Fibroblast of skin of left biceps (primary cell): ENCODE results near the gene PPFIBP2.

Source experiments
- DNase-seq, 2 experiments: peaks; one replicate each; pipeline ENCODE4 v3.0.0-alpha.2; 2013; ENCODE audit warnings: low read depth in 2 of 2

The PPFIBP2 gene

GRCh38 chr11:7525424-7525823, 11.6 kb downstream of the PPFIBP2 start:
- DNase-seq: no peak

DNA sequence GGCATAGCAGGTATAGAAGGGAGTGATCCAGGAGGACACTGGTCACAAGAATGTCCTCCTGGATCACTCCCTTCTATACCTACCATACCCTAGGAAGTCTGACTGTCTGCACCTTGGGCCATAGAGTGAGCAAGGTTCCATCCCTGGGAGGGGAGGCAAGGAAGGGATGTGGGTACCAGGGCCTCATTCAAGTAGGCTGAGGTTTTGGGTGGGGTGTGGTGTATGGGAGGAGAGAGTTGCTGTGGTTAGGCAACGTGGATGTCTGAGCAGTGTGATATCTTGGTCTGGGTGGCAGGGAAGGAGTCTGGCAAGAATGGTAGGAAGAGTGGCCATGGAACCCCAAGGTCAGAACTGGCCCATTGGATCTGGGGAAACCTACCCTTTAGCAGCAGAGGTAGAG, 13.2 kb downstream of the PPFIBP2 start:
- DNase-seq: no peak

DNA sequence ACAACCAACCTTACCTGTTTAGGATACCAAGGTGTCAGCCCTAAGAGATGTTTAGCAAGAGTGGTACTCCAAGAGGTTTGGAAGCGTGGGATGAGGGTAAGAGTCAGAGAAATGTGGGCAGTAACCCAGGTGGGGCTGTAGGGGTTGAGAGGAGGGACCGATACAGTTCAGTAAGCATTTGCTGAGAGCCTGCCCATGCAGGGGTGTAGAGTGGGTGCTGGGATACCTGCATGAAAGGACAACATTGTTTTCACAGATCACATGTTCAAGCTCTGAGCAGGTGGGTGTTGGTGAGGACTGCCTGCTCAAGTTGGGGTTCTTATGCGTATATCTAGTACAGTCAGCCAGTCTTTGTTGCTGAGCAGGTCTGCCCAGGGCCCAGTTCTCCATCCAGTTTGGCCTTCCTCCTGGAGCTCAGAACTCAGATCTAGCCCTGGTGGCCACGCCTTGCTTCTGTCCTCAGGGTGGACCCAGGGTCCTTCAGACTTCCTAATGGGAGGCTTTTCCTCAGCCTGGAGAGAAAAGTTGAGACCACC, 14.8 kb downstream of the PPFIBP2 start:
- DNase-seq: no peak

- no peak for DNase-seq
These were observed 16.3 kb downstream of the PPFIBP2 start for GRCh38 chr11:7530013-7530640.

GRCh38 chr11:7531011-7531410, 17.2 kb downstream of the PPFIBP2 start:
- no peak for DNase-seq

- DNase-seq: no peak
These were observed 18.8 kb downstream of the PPFIBP2 start for GRCh38 chr11:7532405-7533145.

- DNase-seq: no peak
These were observed 19.6 kb downstream of the PPFIBP2 start for GRCh38 chr11:7533199-7534041.

- DNase-seq: no peak
These were observed 20.2 kb downstream of the PPFIBP2 start for GRCh38 chr11:7534042-7534378.

DNA sequence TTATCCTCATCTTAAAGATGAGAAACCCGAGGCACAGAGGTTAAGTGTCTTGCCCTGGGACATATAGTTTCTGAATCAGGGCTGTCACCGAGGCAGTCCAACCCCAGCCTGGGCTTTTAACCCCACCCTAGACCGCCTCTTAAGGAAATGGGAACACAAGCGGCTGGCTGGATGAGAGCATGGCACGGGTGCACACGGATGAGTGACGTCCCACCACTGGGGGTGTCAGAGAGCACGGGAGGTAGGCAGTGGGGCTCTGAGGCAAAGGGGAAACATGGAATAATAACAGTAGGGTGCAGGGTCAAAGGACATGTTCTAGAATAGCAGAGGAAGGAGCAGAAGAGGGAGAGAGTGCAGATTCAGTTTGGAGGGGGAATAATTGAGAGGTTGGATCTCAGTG, 22.3 kb downstream of the PPFIBP2 start:
- DNase-seq: no peak

DNA sequence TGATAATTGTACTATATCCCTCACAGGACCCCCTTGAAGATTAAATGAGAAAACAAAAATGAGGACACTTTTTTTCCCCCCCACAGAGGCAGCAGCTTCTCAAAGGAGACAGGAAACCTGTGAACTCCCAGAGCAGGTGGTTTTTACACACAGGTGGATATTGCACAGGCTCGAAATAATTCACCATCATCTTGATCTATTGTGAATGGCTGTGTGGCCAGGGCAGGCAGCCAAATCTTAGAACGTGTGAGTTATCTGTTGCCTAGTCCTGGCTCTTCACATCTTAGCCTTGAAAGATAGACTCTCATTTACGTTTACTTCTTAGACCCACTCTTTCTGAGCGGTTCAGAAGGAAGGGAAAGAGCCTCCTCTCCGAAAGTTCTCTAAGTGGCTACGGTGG, 23.5 kb downstream of the PPFIBP2 start:
- no peak for DNase-seq

- DNase-seq: no peak
These were observed 24.2 kb downstream of the PPFIBP2 start for GRCh38 chr11:7538031-7538430.

- DNase-seq: no peak
These were observed 25.0 kb downstream of the PPFIBP2 start for GRCh38 chr11:7538466-7539454.

GRCh38 chr11:7540830-7541555, 27.2 kb downstream of the PPFIBP2 start:
- no peak for DNase-seq

DNA sequence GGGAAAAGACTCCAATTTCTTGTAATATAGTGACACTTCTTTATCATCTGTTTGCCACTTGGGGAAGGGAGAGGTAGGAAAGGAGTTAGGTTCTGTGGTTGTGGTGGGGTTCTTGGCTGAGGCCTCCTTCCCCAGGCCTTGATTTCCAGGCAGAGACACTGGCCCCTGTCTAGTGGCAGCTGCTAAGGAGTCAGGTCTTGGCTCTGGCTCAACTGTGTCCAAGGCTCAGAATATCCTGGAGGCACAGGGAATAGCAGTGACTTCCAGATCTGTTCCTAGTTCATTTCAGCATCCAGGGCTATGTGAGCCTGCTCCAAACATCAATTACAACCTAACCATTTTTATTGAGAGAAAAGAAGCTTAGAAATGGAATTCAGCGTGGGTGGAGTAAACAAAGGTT, 29.5 kb downstream of the PPFIBP2 start:
- no peak for DNase-seq

- no peak for DNase-seq
These were observed 30.2 kb downstream of the PPFIBP2 start for GRCh38 chr11:7544021-7544420.

- DNase-seq: no peak
These were observed 31.8 kb downstream of the PPFIBP2 start for GRCh38 chr11:7545611-7546010.

GRCh38 chr11:7546324-7546791, 32.6 kb downstream of the PPFIBP2 start:
- no peak for DNase-seq

DNA sequence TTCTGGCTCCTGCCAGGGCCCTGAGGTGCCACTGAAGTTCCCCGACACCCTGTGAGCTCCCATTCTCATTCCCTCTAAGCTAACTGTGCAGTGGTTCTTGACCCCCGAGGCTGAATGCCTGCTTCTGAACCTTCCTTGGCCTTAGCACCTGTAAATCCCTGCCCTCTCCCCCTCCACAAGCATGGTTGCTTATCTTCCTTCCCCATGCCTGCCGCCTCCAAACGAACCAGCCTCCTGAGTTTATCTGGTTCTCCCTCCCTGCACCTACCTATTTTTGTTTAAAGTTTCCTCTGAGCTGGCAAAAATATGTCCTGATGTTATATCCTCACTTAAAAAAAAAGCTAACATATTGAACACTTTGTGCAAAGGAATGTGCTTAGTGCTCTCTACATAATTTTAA, 33.9 kb downstream of the PPFIBP2 start:
- no peak for DNase-seq

DNA sequence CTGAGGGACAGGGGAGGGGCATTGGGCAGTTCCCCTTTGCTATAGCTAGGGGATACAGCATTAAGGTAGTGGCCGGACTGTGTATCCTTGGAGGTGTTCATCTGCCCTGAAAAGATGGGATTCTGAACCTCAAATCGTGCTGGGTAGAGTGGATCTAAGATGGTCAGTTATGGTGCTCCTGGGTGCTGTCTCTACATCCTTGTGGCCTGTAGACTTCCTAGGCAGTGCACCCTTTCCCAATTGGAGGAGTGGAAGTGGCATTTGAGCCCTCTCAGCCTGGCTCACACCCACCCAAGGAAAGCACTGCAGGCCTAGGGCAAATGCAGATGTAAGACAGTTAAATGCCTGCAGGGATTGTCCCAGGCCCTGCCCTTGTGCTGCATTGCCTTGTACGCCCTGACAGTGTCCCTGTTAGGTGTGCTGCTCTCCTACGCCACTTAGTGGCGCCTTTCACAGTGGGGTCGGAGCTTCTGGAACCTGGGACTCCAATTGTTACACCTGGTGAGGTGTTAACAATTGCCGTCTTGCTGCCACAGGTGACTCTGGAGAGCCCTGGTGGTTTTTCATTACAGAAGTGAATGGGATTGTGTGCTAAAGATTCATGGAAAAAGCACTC, 35.0 kb downstream of the PPFIBP2 start:
- DNase-seq: no peak

DNA sequence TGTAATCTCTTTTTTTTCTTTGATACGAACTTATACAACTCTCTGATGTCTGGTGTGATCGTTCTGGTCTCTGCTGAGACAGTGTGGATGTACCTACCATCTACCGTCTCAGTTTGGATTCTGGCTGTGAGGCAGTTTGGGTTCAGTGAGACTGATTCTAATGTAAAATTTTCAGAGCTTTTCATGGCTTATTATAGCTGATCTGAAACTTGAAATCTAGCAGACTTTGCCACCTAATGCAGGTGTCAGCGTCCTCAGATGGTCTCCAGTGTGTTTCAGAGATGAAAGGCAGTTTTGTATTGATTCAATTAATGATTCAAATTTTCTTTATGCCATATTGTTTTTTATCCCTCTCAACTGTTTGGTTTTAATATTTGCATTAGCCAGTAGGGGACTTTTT, 35.9 kb downstream of the PPFIBP2 start:
- no peak for DNase-seq
